NOMO-1 treated with dmso at 0.1 percent for 144 hours (cell line): ENCODE data around the gene PADI1.

Source experiments
- DNase-seq: peaks from one replicate; lab custom pipeline; 2025; ENCODE audit not compliant: unreplicated experiment; lab: John Stamatoyannopoulos, UW

Gene PADI1

DNA sequence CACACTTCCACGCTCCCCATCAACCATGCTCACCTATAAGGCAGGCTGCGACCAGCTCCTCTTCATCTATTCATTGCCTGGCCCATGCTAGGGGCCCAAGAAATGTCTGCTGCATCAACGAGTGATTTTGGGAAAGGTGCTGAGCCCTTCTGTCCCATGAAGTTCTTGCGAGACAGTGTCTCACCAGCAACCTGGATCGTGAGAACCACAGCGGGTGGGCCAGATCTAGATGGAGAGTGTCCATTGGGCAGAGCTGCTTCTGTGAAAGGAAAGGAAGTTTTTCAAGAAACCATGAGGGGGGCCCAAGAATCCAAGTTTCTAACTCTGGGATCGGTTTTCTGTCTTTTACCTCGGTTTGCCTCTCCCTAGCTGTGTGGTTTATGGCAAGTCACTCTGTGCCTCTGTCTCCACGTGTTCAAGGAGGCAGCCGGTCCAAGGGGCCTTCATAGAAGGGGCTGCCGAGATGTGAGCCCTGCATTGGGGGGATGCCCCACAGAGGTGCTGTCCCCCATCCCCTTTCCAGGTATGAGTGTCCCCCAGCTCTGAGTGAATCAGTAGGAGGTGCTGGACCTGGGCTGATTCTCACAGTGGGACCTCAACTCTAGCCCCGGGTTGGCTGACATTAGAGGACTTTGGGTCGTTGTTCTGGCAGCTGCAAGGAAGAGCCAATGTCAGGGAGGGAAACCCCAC, 8.3 kb upstream of the PADI1 start:
- DNase-seq: no peak

GRCh38 chr1:17197696-17198095, 7.2 kb upstream of the PADI1 start:
- DNase-seq: no peak

GRCh38 chr1:17198476-17199258, 6.3 kb upstream of the PADI1 start:
- DNase-seq: no peak

- no peak for DNase-seq
Observed at GRCh38 chr1:17199267-17200044, 5.5 kb upstream of the PADI1 start.

GRCh38 chr1:17200246-17200645, 4.7 kb upstream of the PADI1 start:
- no peak for DNase-seq

DNA sequence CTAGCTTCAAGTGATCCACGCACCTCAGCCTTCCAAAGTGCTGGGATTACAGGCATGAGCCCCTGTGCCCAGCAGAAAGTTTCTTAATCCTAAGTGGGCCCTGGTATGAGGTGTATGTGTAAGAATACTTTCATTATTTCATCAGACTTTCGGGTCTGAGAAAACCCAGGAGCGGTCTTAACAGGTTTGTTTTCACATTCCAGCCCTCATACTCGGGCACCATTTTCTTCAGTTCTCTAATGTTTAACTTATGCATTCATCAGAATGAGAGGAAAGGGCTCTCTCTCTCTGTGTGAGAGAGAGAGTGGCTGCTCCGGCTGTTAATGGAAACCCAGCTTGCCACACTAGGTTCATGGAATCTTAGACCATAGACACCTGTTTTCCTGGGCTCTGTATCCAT, 4.2 kb upstream of the PADI1 start:
- no peak for DNase-seq

DNA sequence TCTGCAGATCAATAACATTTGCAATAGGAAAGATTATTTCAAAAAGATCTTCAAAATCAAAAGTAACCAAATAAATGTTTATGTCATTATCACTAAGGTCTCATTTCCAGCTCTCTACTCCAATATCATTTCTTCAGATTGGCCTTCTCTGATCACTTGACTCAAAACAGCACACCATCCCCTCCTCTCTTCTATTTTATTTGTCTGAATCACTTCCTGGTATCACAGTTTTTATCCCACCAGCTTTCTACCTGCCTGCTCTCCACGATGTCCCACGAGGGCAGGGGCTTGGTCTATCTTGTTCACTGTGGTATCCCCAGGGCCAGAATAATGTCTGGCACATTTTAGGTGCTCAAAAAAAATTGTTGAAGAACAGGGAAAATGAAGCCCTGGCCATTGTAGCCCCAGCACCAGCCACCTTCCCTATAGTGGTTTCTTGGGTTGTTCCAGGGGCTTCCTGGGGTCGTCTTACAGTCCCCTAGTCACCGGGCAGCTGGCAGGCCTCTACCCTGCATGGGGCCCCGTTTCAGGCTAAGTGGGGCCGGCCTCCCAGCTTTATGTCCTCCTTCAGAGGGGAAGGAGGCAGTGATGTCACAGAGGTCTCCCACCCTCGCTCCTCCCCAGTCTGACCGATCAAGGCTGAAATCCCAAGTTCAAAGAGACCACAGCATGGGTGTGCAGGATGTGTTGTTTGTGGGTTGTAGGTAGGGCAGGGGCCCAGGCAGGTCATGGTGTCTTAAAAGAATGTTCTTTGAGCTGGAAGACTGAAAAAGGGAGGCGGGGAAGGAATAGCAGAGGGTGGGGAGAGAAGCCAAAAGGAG, 3.5 kb upstream of the PADI1 start:
- DNase-seq: no peak

GRCh38 chr1:17205652-17206051, 724 bp downstream of the PADI1 start:
- no peak for DNase-seq

DNA sequence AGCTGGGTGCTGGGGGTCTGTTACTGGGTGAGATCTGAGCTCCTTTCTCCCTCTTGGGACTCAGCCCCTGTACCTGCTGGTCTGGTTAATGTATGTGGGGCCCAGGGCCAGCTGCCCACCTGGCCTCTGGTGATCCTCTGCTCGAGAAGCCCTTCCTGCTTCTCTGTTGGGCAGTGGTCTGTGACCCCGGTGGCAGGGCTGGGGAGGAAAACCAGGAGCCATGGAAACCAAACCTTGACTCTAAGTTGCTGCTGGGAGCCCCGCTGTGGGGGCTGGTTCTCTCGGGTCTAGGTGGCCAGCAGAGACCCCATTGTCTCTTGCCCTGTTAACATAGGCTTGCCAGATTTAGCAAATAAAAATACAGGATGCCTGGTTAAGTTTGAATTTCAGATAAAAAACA, 1.3 kb downstream of the PADI1 start:
- DNase-seq: no peak

- DNase-seq: peak; percentile 78
Observed at GRCh38 chr1:17207046-17207445, 2.1 kb downstream of the PADI1 start.

- peak; percentile 22 for DNase-seq
Observed at GRCh38 chr1:17207540-17207939, 2.6 kb downstream of the PADI1 start.

DNA sequence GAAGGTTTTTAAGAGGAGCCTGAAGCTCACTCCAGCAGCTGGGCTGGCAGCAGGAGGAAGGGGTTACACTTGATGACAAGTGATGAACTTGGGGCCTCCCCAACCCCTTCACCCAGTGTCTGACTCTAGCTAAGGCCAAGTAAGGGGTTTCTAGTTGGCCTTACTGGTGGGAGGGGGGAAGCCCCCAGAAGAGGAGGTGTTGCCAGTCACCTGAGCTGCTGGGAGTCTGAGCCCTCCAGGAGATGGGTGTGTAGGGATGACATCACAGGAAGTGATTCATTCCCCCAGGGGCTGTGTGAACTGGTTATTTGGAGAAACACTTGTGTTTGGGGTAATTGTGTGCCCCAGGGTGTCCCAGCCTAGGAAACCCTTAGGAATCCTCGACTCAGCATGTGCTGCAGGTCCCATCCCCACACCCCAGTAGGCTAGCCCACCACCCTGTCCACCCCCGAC, 3.1 kb downstream of the PADI1 start:
- peak; percentile 15 for DNase-seq

GRCh38 chr1:17208546-17208945, 3.6 kb downstream of the PADI1 start:
- DNase-seq: no peak

GRCh38 chr1:17209430-17209829, 4.5 kb downstream of the PADI1 start:
- DNase-seq: no peak

DNA sequence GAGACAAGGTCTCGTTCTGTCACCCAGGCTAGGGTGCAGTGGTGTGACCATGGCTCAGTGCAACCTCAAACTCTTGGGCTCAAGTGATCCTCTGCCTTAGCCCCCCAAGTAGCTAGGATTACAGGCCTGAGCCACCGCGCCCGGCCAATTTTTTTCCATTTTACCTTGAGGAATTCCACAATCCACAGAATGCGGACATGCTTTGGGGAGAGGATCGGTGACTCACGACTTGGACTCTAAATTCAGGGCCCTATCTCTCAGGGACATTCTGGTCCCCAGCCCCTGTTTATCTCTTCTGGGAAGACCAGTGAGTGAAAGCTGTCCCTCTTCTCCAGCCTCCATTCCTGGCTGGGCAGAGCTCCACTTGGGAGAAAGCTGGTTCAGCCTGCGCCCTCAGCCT, 5.2 kb downstream of the PADI1 start:
- no peak for DNase-seq

DNA sequence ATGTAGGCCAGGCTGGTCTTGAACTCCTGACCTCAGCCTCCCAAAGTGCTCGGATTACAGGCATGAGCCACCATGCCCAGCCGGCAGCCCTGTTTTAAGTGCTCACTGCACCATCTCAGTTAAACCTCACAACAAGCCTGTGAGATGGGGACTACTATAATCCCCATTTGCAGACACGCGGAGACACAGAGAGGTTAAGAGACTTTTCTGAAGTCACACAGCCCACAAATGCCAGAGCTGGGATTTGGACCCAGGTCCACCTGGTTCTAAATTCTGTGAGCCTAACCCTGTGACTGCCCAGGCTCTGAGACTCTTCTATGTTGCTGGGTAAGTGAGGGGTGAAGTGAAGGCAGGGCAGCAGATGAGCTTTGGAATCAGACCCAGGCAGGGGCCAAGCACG, 6.4 kb downstream of the PADI1 start:
- DNase-seq: no peak

GRCh38 chr1:17212009-17212408, 7.1 kb downstream of the PADI1 start:
- no peak for DNase-seq

DNA sequence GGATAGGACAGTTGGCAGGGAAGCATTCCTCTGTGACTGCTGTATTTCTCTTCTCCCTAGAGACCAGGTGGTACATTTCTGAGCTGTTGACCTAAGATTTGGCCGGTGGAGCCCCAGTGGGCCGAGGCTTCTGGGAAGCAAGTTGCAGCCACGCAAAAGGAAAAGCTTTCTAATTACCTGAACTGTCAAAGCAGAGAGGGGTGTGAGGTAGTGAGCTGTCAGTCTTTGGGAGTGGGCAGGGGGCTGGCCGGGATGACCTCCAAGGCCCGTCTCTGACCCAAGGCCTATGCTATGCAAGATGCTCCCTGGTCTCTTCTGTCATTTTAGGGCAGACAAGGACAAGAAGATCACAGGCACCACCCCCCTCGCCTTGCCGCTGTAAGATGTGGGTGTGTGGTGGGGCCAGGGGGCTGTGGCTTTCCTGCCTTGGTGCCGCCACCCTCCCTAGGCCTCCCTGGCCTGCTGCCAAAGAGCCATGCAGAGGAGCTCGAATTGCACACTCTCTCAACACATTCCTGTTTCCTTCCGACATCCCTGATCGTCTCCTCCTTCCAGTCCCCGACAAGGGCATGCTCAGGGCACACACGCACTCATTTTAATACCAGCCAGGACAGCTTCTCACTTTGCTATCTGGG, 7.7 kb downstream of the PADI1 start:
- peak; percentile 14 for DNase-seq

GRCh38 chr1:17213148-17213781, 8.3 kb downstream of the PADI1 start:
- DNase-seq: no peak

DNA sequence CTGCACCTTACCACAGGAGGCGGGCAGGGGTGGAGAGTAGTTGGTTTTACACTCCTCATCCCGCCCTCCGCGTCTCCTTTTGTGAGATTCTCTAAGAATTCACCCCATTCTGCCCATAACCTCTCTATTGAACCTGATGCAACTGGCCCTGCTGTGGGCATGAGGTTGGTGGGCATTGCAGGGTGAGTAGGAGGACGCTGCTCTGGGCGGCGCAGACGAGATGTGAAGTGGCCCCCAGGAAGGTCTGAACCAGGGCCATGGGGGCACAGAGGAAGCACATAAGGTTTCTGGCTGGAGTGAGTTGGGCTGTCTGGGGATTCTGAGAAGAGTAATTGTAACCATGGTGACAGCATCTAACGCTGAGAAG, 8.8 kb downstream of the PADI1 start:
- DNase-seq: no peak
